Suppressor macrophage (primary cell): ENCODE data around the gene RIMS1.
"Not testable (repeated sequence)": the region's sequence is repeated elsewhere in the genome, so short reads cannot be mapped to it uniquely, and the experiment has no call there.

Experiments used
- DNase-seq, 4 experiments: peaks; one replicate each; pipeline ENCODE4 v3.0.0-alpha.2; 2020 to 2022

RIMS1 gene

DNA sequence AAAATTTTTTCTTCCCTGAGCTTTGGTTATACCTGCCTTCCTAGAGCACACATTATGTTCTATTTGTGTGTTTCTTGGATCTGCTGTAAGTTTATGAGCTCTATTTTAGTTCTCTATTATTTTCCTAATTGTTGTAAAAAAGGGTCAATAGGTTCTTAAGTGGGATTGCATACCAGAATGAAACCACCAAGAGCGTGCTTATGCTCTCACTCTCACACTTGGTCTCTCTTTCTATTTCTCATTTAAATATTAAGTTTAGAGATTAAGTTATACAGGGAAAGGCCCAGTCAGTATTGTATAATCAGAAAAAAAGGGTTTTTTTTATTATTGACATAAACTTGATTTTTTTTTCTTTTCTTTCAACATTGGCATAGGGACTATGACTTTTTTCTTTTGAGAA is 96.8 kb downstream of the RIMS1 start:
- DNase-seq, result no peak

DNA sequence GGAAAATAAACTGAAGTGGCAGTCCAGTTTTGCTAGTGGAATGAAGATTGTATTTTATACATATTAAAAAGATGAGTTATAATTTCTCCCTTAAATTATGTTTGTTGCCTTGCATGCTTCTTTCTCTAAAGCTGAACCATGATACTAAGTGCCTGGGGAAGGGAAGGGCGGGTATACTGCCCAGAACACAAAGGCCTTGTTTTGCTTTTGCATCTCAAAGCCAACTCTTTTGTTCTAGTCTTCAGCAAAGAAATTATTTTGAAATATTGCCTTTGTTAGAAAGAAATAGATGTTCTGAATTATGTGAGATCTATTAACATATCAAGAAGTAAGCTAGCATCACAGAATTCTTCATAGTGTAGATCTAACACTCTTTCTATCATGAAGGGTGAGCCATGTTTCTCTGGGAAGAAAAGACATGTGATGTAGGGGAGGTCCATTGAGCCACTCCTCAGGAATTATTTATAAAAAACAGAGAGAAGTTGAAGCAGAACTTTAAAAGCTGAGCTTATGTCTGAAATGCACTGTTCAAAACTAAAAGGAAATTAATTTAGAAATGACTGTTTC is 108.4 kb downstream of the RIMS1 start:
- DNase-seq, result no peak

DNA sequence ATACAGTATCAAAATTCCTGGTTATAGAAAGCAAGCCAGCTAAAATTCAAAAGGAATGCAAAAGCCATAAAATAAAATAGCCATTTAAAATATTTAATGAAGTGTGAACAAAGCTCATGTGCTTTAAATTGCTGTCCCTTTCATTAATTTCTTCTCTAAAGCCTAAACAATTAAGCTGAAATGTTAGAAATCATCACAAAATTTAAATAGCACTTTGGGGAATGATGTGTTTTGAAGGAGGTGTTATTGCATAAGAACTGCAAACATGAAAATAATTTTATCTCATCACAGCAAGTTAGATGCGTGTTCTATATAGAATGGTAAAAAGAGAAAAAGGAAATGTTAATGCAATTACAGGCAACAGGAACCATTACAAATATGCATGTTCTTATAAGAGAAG is 111.0 kb downstream of the RIMS1 start:
- DNase-seq, result no peak

- DNase-seq, result no peak
Observed at GRCh38 chr6:72002415-72002814, 116.1 kb downstream of the RIMS1 start.

- DNase-seq, result not testable (repeated sequence)
Observed at GRCh38 chr6:72006591-72006990, 120.2 kb downstream of the RIMS1 start.

DNA sequence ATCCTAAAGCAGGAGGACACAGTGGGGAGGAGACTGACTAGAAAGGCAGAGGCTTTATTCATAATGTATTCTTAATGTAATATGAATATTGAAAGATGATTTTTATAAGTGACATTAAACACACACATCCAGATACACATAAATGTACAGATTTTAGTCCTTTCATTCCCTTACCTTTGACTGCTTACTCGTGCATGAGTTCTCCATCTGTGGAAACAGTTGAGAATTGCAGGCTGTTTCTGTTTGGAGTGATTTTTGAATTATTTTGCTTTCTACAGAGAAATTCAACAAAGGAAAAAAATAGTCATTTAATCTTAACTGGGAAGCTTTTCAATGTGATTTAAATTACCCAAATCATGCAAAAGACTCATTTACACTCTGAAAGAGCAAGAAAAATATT is 136.5 kb downstream of the RIMS1 start:
- no peak for DNase-seq

DNA sequence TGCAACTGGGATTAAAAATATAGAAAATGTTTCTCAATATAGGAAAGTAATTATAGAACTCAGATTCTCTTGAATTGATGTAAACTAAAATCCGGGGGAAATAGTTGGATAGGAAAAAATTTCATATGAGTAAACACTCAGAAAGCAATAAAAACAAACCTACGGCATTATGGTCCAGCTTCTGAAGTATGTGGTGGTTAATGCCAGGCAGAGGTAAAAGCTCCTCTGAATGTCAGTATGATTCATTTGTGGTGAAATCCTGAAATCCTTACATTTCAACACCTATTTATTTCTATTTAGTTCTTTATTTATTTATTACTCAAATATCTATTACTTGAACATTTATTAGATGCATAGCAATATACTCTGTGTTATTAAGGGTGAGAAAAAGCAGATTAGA is 145.1 kb downstream of the RIMS1 start:
- no peak for DNase-seq

DNA sequence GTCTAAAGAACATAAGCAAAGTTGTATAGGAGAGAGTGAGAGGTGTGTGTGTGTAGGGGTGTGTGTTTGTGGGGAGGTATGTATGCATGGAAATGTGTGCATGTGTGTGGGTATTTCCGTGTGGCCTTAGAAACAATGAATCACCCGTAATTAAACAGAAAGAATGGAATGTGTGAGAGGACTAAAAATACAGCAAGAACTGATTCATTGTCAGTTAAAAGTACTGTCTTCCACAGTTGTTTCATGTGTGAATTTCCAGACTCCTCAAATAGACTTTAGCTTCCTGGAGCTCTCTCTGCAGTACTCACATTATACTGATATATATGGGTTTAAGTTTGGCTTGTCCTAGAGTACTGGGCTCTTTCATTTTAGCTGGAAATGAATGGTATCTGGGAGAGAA is 145.7 kb downstream of the RIMS1 start:
- DNase-seq, result no peak

GRCh38 chr6:72035486-72035885 is 149.1 kb downstream of the RIMS1 start:
- no peak for DNase-seq

- DNase-seq, result no peak
Observed at GRCh38 chr6:72035966-72036365, 149.6 kb downstream of the RIMS1 start.

GRCh38 chr6:72037006-72037405 is 150.7 kb downstream of the RIMS1 start:
- no peak for DNase-seq

GRCh38 chr6:72040111-72040510 is 153.8 kb downstream of the RIMS1 start:
- no peak for DNase-seq

- no peak for DNase-seq
Observed at GRCh38 chr6:72042088-72042487, 155.7 kb downstream of the RIMS1 start.

GRCh38 chr6:72048080-72048479 is 161.7 kb downstream of the RIMS1 start:
- no peak for DNase-seq

- DNase-seq, result no peak
Observed at GRCh38 chr6:72049376-72049775, 163.0 kb downstream of the RIMS1 start.

DNA sequence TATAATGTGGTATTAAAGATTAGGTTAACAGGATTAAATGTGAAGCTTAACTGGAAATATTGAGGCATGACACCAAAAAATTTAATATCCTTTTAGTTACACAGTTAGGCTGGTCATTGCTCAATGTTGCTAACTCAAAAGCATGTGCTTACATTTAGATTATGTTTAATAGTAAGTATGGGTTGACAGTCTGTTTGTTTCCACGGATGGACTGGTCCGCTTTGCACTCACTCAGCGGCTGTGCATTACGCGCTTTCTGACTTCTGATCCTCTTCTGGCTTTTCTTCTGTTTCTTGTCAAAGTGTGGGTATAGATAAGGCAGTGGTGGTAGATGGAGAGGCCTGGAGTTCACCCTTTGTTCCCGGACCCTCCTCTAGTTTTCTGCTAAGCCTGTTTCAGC is 174.9 kb downstream of the RIMS1 start:
- no peak for DNase-seq

GRCh38 chr6:72064399-72064975 is 178.1 kb downstream of the RIMS1 start:
- no peak for DNase-seq

DNA sequence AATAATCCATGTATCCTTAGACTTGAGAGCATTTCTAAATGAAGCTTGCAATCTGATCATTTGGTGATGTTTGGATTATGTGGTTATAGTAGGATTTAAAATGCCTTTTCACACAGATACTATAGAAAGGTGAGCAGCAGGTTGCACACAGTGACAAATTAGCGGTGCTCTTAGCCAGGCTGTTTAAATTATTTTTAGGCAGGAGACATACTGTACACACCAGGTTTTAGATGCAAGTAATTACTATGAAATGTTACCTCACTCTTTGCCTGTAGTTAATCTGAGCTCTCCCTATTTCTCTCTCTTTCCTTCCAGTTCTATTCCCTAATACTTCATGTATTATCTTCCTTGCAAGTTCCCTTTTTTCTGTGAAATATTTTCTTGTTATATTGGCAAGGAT is 191.7 kb downstream of the RIMS1 start:
- DNase-seq, result no peak

DNA sequence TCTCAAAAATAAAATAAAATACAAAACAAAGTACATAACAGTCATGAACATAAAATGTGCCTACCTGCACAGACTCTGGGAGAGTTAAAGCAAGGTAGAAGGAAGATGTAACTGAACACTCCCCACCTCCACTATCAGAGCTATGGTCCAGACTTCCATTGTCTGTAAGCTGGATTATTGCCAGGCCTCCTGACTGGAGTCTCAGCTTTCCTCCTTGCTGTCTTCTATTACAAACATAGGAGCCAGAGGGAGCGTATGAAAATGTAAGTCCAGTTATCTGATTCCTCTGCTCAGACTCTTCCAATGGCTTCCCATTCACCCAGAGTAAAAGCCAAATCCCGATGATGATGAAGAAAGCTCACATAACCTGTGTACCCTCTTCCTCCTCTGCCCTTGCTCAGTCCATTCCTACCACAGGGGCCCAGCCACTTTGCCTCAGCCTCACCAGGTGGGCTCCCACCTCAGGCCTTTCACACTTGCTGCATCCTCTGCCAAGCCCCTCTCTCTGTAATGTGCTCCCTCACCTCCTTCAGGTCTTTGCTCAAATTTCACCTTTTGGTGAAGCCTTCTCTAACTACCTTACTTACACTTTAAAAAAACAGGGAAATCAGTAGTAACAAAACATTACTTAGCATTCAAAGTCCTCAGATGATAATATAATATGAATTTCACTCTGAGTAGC is 194.1 kb downstream of the RIMS1 start:
- DNase-seq, result no peak

GRCh38 chr6:72081871-72082270 is 195.5 kb downstream of the RIMS1 start:
- peak in 2 of 4 experiments; percentile 64 to 65 for DNase-seq

DNA sequence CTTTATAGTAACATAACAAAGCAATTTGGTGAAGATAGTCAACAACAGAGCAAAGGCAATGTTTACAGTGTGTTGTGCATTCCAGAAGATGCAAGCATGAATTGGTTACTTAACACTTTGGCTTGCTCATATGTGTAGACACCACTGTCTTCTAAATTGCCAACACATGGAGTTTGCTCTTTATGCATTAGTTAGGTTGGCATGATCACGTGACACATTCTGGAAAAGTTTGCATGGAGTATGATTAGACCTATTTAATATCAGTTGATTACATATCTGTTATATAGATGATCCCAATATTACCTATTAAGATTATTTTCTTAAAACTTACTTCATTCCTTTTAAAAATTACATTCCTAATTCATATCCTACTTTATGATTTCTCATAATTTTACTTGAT is 197.6 kb downstream of the RIMS1 start:
- no peak for DNase-seq

DNA sequence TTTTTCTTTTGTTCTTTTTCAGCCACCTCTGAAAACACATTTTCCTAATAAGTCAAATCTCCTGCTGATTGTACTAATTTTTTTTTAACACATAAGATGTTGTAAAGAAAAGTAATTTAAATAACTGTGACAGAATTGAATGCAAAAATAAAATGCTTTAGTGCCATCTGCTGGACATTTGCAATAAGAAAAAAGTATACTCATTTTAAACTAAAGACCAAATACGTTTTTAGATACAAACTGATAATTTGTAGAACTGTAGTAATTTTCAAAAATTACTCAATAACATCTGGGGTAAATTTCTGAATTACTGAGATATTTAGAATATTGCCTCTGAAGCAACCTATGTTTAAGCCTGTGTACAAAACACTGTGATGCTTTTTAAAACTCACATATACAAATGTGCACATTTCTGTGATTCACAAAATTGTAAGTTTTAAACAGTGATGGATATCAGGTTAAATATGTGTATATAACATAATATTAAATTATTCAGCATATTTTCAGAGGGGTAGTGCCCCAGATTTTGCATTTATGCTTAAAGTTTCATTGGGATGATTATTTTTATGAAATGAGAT is 198.7 kb downstream of the RIMS1 start:
- peak in 3 of 4 experiments; percentile 4 to 51 (median 31) for DNase-seq

DNA sequence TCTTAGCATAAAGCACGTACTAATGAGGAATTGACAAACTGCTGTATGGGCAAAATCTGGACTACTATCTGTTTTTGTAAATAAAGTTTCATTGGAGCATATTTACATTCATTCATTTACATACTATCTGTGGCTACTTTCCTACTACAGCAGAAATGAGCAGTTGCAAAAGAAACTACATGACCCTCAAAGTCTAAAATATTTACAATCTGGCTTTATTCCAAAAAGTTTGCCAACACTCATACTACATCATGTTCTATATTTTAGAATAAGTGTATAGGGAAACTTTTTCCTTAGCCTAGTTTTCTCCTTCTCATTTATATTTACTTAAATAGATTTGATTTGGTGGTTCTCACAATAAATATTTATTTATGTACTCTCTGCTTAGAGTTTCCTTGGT is 208.2 kb downstream of the RIMS1 start:
- DNase-seq, result no peak

GRCh38 chr6:72102561-72102960 is 216.2 kb downstream of the RIMS1 start:
- DNase-seq, result no peak
